Lower lobe of right lung (tissue), 2 donors: ENCODE results near the gene SVEP1. TPM values are rescaled to one million over a fixed set of nuclear protein-coding genes. Genes with fewer than 3 reads are reported as not detected.
"Not testable (repeated sequence)": the region's sequence is repeated elsewhere in the genome, so short reads cannot be mapped to it uniquely, and the experiment has no call there.

Experiments
- ATAC-seq, 2 donors: fragments of 200-7000 bp; cut with Tn5 transposase; one replicate each; pipeline ENCODE4 v1.9.1; 2020 to 2022; ENCODE audit warnings: mild to moderate bottlenecking in 2 of 2, moderate library complexity in 2 of 2
- DNase-seq: peaks from one replicate; pipeline ENCODE4 v3.0.0-alpha.2; 2020
- H3K27ac ChIP-seq: fragments of 200-600 bp; one replicate; pipeline ENCODE4 v1.8.0; 2022
- H3K27me3 ChIP-seq: fragments of 200-600 bp; one replicate; pipeline ENCODE4 v1.8.0; 2022; ENCODE audit warnings: low read depth
- H3K36me3 ChIP-seq: fragments of 200-600 bp; one replicate; pipeline ENCODE4 v1.8.0; 2022; ENCODE audit warnings: mild to moderate bottlenecking
- H3K4me1 ChIP-seq: fragments of 200-600 bp; one replicate; pipeline ENCODE4 v1.8.0; 2022
- H3K4me3 ChIP-seq: fragments of 200-600 bp; one replicate; pipeline ENCODE4 v1.8.0; 2022; ENCODE audit warnings: mild to moderate bottlenecking
- H3K9me3 ChIP-seq: fragments of 200-600 bp; one replicate; pipeline ENCODE4 v1.8.0; 2022
- CTCF ChIP-seq: fragments of 200-600 bp; IDR thresholded peaks from one replicate; pipeline ENCODE4 v1.8.0; 2022; ENCODE audit warnings: antibody characterized with exemption, mild to moderate bottlenecking
- intact Hi-C: fragments of 100-400 bp; cut with DNase I; formaldehyde crosslinking; loops from one replicate; pipeline ENCODE4 v1.11.0; 2022
- total RNA-seq: library from RNA; stranded (reverse); fragmentation: NEBNext Ultra II Directional; extraction: Animal tissue kit (Norgen Biotek cat#: 25700); gene quantifications from one replicate; pipeline ENCODE4 v1.2.1, GENCODE V29; 2021
- donor health status: DM: no; HTN: yes; CAD: no; lungs with severe emphysema.

The SVEP1 gene
- total RNA-seq, 1 donor from 2014 or later, result 55.9 TPM

GRCh38 chr9:110383491-110383890 lies 196.1 kb downstream of the SVEP1 start:
- H3K36me3 ChIP-seq, result peaks cover 15% of the 10 kb centered on the region
- H3K4me1 ChIP-seq, result no peaks in the 10 kb centered on the region
- no peak for ATAC-seq
- no peak for DNase-seq
- intact Hi-C loops, result no loop called here
- H3K27me3 ChIP-seq, result no peaks in the 10 kb centered on the region
- H3K27ac ChIP-seq, result no peak overlapping the region
- no peaks in the 10 kb centered on the region for H3K9me3 ChIP-seq
- TF ChIP-seq CTCF, result no peak
- H3K4me3 ChIP-seq, result no peak overlapping the region

DNA sequence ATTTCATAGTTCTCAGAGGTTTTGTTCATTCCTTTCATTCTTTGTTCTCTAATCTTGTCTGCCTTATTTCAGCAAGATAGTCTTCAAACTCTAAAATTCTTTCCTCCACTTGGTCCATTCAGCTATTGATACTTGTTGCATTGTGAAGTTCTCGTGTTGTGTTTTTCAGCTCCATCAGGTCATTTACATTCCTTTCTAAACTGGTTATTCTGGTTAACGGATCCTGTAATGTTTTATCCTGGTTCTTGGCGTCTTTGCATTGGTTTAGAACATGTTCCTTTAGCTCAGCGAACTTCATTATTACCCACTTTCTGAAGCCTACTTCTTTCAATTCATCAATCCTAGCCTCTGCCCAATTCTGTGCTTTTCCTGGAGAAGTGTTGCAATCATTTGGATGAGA lies 196.8 kb downstream of the SVEP1 start:
- ATAC-seq, result no peak
- H3K27ac ChIP-seq, result no peak overlapping the region
- H3K27me3 ChIP-seq, result no peaks in the 10 kb centered on the region
- intact Hi-C loops, result no loop called here
- TF ChIP-seq CTCF, result no peak
- H3K4me3 ChIP-seq, result no peak overlapping the region
- H3K9me3 ChIP-seq, result no peaks in the 10 kb centered on the region
- peaks cover 12% of the 10 kb centered on the region for H3K36me3 ChIP-seq
- H3K4me1 ChIP-seq, result no peaks in the 10 kb centered on the region
- no peak for DNase-seq

DNA sequence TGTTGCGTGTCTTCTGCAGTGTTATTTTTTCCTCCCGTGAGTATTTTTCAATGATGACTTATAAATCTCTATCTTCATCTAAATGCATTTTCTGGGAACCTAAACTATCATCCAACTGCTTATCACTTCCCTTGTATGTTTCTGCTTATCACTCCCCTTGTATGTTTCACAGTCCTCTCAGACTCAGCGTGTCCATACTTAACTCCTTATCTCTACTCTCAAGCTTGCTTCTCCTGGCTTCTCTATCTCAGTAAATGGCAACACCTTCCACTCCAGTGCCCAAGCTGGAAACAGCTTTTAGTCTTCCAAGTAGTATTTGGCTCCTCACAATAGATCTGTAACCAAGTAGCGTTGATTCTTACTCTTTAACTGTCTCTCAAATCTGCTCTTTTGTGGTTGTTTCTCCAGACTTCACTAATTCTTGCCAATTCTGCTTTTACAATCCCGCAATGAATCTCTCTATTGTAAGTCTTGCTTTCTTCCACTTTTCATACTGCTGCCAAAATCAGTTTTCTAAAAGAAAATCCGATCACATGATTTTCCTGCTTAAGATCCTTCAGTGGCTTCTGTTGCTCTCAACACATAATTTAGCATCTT lies 208.0 kb downstream of the SVEP1 start:
- no peaks in the 10 kb centered on the region for H3K36me3 ChIP-seq
- TF ChIP-seq CTCF, result no peak
- H3K9me3 ChIP-seq, result no peaks in the 10 kb centered on the region
- intact Hi-C loops, result no loop called here
- ATAC-seq (no peak), DNase-seq (no peak)
- peaks cover 6% of the 10 kb centered on the region for H3K27me3 ChIP-seq
- H3K27ac ChIP-seq, result no peak overlapping the region
- H3K4me3 ChIP-seq, result no peak overlapping the region
- no peaks in the 10 kb centered on the region for H3K4me1 ChIP-seq

DNA sequence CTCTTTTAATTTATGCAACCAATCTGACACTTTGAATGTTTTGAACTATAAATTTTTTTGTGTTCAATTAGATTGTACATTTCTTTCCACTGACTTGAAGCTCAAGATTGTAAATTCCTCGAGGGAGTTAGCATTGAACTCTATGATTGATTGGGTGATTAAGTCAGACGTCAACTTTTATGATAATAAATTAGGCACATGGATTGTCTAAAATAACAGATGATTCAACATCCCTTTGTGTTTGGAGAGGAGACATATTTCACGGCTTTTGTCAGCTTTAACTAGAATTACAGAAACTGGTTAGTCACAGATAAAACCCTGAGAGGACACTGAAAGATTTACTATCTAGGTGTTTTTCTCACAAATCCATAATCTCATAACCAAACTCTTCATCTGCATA lies 209.2 kb downstream of the SVEP1 start:
- no peaks in the 10 kb centered on the region for H3K36me3 ChIP-seq
- intact Hi-C loops, result no loop called here
- no peak for ATAC-seq

DNA sequence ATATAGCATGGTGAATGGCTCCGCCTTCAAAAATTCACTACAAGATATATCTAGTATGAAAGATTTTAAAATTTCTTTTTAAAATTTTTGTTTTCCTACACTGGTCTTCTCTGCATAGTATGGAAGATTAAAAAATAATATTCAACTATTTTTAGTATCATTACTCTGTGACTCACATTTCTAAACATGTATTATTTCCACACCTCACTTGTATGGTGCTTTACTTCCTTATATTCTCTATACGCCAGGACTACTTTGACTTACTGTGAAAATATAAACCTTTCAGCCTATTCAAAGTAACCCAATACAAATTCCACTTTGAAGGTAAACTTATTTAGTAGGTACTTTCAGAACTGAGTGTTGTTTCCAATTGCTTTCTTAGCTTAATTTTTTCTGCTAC lies 215.1 kb downstream of the SVEP1 start:
- no peaks in the 10 kb centered on the region for H3K9me3 ChIP-seq
- H3K27me3 ChIP-seq, result peaks cover 6% of the 10 kb centered on the region
- no peak overlapping the region for H3K4me3 ChIP-seq
- H3K4me1 ChIP-seq, result no peaks in the 10 kb centered on the region
- H3K27ac ChIP-seq, result no peak overlapping the region
- DNase-seq (no peak), ATAC-seq (no peak)
- no peak for TF ChIP-seq CTCF
- intact Hi-C loops, result no loop called here
- H3K36me3 ChIP-seq, result no peaks in the 10 kb centered on the region

More for the DNA sequence above, 209.2 kb downstream of the SVEP1 start:
- H3K27me3 ChIP-seq, result peaks cover 6% of the 10 kb centered on the region
- no peak overlapping the region for H3K27ac ChIP-seq
- no peak for TF ChIP-seq CTCF
- DNase-seq, result no peak
- H3K4me3 ChIP-seq, result no peak overlapping the region
- H3K4me1 ChIP-seq, result no peaks in the 10 kb centered on the region
- H3K9me3 ChIP-seq, result no peaks in the 10 kb centered on the region

- ATAC-seq, H3K9me3 ChIP-seq, H3K27ac ChIP-seq, DNase-seq, H3K36me3 ChIP-seq, H3K27me3 ChIP-seq, intact Hi-C loops, H3K4me1 ChIP-seq, H3K4me3 ChIP-seq: not testable (repeated sequence)
These were observed 220.5 kb downstream of the SVEP1 start for GRCh38 chr9:110358992-110359391.
